ENCODE results near the gene KRT73. TPM values are rescaled to one million over a fixed set of nuclear protein-coding genes. Genes with fewer than 3 reads are reported as not detected.

The KRT73 gene
- total and polyA plus RNA-seq, 2 of the 8 experiments (the other 6 are each of a cell fraction or from before 2014, with no cell fraction given), result not detected

GRCh38 chr12:52630599-52631200 is 12.3 kb upstream of the KRT73 start (continued):
- TF ChIP-seq ATF3 (IDR thresholded peaks at IDR 0.05; ENCODE audit: insufficient read depth, low read depth, low read length), result no peak

Measured in H1 (cell line).